GDM1 (cell line): ENCODE measurements around the gene CFAP68.

ENCODE experiments used
- DNase-seq: peaks from one replicate; lab custom pipeline; 2025; lab: John Stamatoyannopoulos, UW

Gene CFAP68

GRCh38 chr11:111878849-111879636 lies at the start of gene CFAP68, which contains the start of gene FDXACB1:
Gene CFAP68 (plus strand): TSS chr11:111879541. CDS start chr11:111879561, 20 bp downstream.
Gene FDXACB1 (minus strand): TSS chr11:111879165. CDS start chr11:111879132, 33 bp downstream.
- DNase-seq = peak; percentile 95

GRCh38 chr11:111833524-111833923 lies 45.8 kb upstream of the CFAP68 start:
- no peak for DNase-seq

DNA sequence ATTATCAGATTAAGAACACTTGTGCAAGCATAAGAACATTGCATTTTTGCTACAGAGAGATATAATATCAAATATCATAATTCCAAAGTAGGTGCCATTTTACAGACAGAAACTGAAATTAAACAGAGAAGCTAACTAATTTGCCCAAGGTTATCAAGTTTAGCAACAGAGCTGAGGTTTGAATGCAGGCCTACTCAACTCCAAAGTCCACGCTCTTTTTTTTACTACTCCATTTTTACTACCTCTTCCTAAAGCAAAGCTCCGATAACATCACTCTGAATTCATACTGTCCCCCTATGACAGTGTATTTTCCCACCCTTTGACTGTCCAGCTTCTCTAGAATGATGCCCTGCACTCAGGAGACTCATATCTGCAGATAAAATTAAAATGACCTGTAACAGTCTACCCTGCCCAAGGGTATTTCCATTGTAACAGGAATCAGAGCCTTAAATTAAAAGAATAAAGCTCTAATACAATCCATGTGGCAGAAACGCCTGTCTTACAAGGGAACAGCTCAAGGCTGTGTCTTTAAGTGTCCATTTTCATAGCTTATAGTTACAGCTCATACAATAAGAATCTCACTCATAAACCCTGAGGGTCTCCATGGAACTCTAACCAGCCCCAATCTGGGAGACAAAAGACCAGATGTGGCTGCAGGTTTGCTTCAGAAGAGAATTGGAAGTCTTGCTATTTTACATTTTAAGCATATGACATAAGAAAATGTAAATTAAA lies 44.7 kb upstream of the CFAP68 start:
- DNase-seq = no peak

DNA sequence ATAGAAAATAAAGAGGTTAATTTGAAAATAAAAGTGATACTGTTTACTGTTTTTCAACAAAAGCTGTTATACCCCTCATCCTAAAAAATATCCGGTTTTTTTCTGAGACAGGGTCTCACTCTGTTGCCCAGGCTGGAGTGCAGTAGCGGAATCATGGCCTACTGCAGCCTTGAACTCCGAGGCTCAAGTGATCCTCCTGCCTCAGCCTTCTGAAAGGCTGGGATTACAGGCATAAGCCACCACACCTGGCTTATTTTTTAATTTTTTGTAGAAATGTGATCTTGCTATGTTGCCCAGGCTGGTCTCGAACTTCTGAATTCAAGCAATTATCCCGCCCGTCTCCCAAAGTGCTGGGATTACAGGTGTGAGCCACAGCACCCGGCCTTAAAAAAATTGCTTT lies 43.7 kb upstream of the CFAP68 start:
- no peak for DNase-seq

GRCh38 chr11:111836162-111836561 lies 43.2 kb upstream of the CFAP68 start:
- no peak for DNase-seq

DNA sequence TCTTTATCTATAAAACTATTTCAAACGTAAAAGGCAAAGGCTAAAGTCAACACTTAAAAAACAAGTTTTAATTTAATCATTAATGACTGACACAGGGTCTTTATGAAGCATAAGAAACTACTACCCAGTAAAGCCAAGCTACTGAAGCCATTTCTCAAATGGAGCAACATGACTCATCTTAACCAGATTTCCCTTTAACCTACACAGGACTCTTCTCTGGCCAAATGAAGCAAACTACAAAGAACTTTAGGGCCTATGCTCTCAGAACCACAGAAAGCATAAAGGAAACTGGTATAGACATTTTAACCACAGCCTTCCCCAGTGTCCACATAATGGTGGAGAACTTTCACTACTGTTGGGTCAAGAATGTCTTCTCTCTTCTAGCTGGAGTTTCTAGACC lies 42.6 kb upstream of the CFAP68 start:
- no peak for DNase-seq

GRCh38 chr11:111837366-111837891 lies 41.9 kb upstream of the CFAP68 start:
- no peak for DNase-seq

- no peak for DNase-seq
Observed at GRCh38 chr11:111838054-111838453, 41.3 kb upstream of the CFAP68 start.

GRCh38 chr11:111840143-111840542 lies 39.2 kb upstream of the CFAP68 start:
- no peak for DNase-seq

DNA sequence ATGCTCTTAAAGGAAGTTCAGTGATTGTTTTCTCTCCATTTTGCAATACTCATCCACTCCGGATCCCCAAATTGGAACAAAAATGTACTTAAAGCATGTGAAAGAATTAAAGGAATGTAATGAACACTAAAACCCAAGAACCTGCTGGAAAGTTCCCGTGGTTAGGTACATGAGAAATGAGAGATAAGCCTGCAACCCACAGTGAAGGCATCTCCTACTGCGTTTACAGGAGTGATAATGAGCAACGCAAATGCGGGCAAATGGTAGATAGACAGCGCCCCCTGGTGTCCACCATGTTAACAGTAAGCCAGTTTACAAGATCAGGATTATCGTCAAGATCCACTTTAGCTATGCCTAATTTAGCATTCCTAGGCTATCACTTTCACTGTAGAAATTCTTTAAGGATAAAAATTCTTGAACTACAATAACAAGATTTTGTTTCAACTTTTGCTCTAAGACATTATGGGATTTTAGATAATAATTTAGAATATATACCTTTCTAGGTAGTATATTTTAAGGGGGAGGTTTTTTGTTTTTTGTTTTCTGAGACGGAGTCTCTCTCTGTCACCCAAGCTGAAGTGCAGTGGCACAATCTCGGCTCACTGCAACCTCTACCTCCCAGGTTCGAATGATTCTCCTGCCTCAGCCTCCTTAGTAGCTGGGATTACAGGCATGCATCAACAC lies 37.8 kb upstream of the CFAP68 start:
- peak; percentile 55 for DNase-seq

GRCh38 chr11:111843661-111844060 lies 35.7 kb upstream of the CFAP68 start:
- DNase-seq = no peak

DNA sequence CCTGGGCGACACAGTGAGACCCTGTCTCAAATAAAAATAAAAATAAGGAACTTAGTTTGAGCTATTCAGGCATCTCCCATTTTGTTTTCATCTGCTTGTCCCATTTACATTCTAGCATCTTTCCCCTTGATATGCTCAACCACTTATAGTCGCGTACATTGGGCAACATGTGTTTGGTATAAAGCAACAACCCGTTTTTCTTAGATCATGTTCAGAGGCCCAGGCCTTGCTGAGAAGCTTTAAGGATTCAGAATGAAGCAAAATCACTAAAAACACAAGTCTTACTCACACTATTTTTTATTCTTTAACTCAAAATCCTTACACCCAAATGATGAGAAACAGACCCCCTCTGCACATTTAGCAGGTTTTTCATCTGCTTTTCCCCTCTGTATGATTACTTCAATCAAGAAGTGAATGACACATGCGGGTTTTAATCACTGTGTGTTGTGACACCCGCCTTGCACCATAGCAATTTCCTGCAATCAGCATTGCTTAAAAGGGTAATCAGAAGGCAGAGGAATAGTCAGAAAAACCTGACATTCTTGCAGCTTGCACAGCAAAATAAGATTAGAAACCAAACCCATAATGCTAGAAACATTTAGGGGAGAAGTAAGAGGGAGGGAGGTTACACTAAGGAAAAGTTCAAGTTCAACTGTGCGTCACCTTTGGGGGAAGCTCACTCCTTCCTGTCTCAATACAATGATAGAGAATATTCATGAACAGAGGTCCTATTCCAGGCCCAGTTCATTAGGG lies 33.9 kb upstream of the CFAP68 start:
- DNase-seq = no peak

DNA sequence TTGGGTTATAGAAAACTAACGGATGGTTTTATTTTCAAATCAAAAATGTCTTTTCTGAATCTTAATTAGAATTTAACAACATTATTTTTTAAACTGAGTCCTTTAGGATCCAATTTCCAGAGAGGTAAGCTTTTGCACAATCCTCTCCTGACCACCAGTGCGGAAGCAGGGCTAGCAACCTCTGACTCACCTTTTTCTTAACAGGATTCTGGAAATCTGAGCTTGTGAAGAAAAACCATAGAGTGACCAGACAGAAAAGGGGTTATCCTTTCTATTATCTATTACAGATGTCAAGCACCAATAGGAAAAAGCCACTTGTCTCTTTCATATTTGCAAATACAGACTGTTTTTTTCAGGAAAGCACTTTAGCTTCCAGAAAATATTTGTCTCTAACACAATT lies 33.3 kb upstream of the CFAP68 start:
- DNase-seq = no peak

GRCh38 chr11:111846636-111847035 lies 32.7 kb upstream of the CFAP68 start:
- DNase-seq = no peak

GRCh38 chr11:111849631-111850030 lies 29.7 kb upstream of the CFAP68 start:
- DNase-seq = no peak

- no peak for DNase-seq
Observed at GRCh38 chr11:111851067-111851466, 28.3 kb upstream of the CFAP68 start.

- no peak for DNase-seq
Observed at GRCh38 chr11:111851636-111852035, 27.7 kb upstream of the CFAP68 start.

DNA sequence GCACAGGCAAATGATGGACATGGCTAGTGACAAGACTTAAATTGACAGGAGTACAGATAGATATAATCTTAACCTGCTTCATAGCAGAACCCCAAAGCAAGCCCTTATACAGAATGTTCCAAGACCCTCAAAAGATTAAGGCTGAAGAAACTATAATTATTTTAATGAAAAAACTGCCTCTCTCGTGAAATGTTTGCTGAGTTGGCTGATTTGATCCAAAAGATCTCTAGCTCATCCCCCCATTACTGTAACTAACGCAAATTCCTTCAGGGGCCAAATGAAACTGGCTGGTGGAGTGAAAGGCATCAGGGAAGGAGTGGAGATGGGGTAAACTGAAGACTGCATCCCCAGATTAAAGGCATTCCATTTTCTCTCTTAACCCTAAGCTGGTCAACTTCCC lies 27.2 kb upstream of the CFAP68 start:
- no peak for DNase-seq

GRCh38 chr11:111855506-111855905 lies 23.8 kb upstream of the CFAP68 start:
- no peak for DNase-seq

GRCh38 chr11:111860257-111860656 lies 19.1 kb upstream of the CFAP68 start:
- no peak for DNase-seq

DNA sequence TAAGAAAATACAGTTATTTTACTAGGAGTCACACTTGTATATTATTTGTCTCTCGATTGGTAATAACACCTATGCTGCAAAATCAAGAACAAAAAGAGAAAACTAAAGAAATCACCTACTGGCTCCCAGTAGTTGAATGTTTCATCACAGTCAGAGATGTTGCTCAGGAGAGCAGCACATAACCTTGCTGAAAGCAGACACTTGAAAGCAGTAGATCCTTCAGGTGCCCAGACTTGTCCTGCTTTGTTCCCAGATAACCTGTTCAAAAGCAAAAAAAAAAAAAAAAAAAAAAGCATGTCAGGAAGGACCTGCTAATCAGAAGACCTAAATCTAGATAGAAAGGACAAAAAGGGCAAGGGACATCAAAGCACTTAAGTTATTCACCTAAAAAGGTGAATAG lies 9.2 kb upstream of the CFAP68 start:
- no peak for DNase-seq

GRCh38 chr11:111870522-111870885 lies 8.8 kb upstream of the CFAP68 start:
- no peak for DNase-seq
